Stomach (tissue), 9 donors: ENCODE results near the gene ITGA5. TPM values are rescaled to one million over a fixed set of nuclear protein-coding genes. Genes with fewer than 3 reads are reported as not detected.

Experiments
- DNase-seq, 2 donors: peaks; one replicate each; pipeline versions ENCODE4 v3.0.0 to v3.0.0-alpha.2; 2013 to 2019
- H3K27ac ChIP-seq, 5 donors: fragments of 200-600 bp in 4 of 5; sonication (generic) in 4 of 5; one replicate each; pipeline ENCODE4 v1.5.1; 2013 to 2019; ENCODE audit warnings: mild to moderate bottlenecking in 1 of 5, moderate library complexity in 1 of 5
- H3K27me3 ChIP-seq, 3 donors: fragments of 200-600 bp; sonication (generic); one replicate each; pipeline ENCODE4 v1.5.1; 2017 to 2019; ENCODE audit warnings: mixed run types in 1 of 3
- H3K36me3 ChIP-seq, 4 donors: fragments of 200-600 bp; sonication (generic); 1 replicate in 3 of 4; 2 replicates in 1 of 4; pipeline ENCODE4 v1.5.1; 2016 to 2019
- H3K4me1 ChIP-seq, 4 donors: fragments of 200-600 bp; sonication (generic); one replicate each; pipeline ENCODE4 v1.5.1; 2016 to 2019
- H3K4me3 ChIP-seq, 4 donors: fragments of 200-600 bp; sonication (generic) in 3 of 4; one replicate each; pipeline ENCODE4 v1.5.1; 2016 to 2019; ENCODE audit warnings: mild to moderate bottlenecking in 1 of 4
- H3K9me3 ChIP-seq, 4 donors: fragments of 200-600 bp; sonication (generic); one replicate each; pipeline ENCODE4 v1.5.1; 2016 to 2019
- EP300 ChIP-seq: sonication (generic); formaldehyde crosslinking; IDR thresholded peaks from one replicate; pipeline ENCODE4 v1.6.1; 2017; ENCODE audit warnings: antibody characterized with exemption
- POLR2A ChIP-seq, 4 donors: fragments of 450-650 bp; IDR thresholded peaks; one replicate each; pipeline ENCODE4 v1.6.1; 2016; ENCODE audit warnings: antibody characterized with exemption in 4 of 4, control low read depth in 2 of 4, mild to moderate bottlenecking in 1 of 4, moderate library complexity in 1 of 4
- POLR2AphosphoS5 ChIP-seq, 3 donors: sonication (generic); formaldehyde crosslinking; IDR thresholded peaks; one replicate each; pipeline ENCODE4 v1.6.1; 2016; ENCODE audit warnings: antibody characterized with exemption in 3 of 3
- WGBS, 5 donors: extraction: QIAGEN DNeasy Blood & Tissue Kit in 3 of 5; methylation state at CpG; one replicate each; pipeline versions ENCODE4 v1.1.5 to v1.1.7; 2013 to 2018; 5-methylcytosine and 5-hydroxymethylcytosine counted together
- intact Hi-C: fragments of 100-400 bp; cut with DNase I; formaldehyde crosslinking; loops from one replicate; pipeline ENCODE4 v1.15.1; 2023; ENCODE audit warnings: low total_unique reads
- polyA plus RNA-seq, 3 donors: library from polyadenylated mRNA; stranded (reverse); fragments of 200-250 nt; gene quantifications; one replicate each; pipeline ENCODE4 v1.2.3, GENCODE V29; 2013
- total RNA-seq, 5 donors: library from RNA; depleted of rRNA; stranded (reverse); fragments of >200 nt; gene quantifications; one replicate each; pipeline versions ENCODE4 v1.1.0 to v1.2.3, GENCODE V29; 2014 to 2016
- TF ChIP-seq, protein P1 (sequence below), 7 experiments: fragments of 450-650 bp in 4 of 7; fragments of 200-600 bp in 3 of 7; sonication (generic) in 3 of 7; IDR thresholded peaks; one replicate each; pipeline ENCODE4 v1.5.1; 2016 to 2019; ENCODE audit warnings: antibody characterized with exemption in 7 of 7, control low read depth in 2 of 7, mild to moderate bottlenecking in 1 of 7
- donor health status: healthy with polysubstance abuse.
- donor health status: Bipolar disorder and iron deficiency.
- donor health status: healthy.

Gene ITGA5
- total and polyA plus RNA-seq, 8 donors = 29.3 to 182 (median 85.0) TPM

DNA sequence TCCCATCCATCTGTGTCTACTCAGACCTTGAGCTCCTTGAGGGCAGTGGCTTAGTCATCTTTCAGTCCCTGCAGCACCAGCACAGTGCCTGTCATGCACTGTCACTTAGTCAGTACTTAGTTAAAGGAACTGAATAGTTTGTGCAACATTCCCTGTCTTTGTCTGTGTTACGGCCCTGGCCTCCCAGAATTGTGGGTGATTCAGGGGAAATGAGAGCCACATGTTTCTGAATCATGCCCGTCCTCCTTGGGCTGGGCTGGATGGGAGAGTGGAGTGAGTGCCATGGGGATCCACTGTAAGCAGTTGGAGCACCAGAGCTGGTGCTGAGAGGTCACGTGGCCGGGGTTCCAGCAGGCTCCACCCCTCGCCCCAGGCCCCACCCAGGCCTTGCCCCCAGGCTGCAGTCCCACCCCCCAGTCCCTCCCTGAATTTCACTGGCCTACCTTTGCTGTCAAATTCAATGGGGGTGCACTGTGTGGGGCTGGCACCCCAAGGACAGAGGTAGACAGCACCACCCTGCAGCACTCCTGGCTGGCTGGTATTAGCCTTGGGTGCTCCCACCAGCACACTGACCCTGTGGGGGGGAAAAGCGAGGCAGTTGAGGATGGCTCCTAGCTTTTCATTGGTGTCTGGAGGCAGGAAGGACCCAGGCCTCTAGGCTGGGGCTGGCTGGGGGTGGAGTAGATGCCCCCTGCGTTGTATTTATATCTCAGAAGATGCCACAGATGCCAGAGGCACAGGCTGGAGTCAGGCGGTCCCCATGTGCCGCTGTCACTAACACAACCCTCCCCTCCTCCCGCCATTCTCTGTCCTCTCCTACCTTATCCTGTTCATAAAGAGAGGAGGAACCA lies 7.5 kb downstream of the ITGA5 start:
- H3K9me3 ChIP-seq = no peaks in the 10 kb centered on the region
- TF ChIP-seq POLR2A (IDR thresholded peaks at IDR 0.05) (no peak), POLR2AphosphoS5 (IDR thresholded peaks at IDR 0.05) (peak in 2 of 3 donors; percentile 34 to 74)
- intact Hi-C loops = no loop called here

DNA sequence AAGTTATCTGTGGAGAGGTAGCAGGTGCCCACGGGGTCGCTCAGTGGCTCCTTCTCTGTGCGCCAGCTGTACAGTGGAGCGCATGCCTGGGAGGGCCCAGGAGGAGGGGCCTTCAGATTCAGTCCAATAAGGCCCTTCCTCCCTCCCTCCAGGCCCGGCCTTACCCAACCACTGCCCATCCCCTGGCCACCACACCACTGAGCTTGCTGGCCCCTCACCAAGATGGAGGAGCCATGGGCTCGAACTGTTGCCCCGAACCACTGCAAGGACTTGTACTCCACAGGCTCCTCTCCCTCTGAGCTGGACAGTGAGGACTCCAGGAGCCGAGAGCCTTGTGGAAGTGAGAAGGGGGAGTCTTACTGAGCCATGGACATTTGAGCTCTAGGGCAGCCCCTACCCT lies 9.8 kb downstream of the ITGA5 start:
- TF ChIP-seq, protein P1, sequence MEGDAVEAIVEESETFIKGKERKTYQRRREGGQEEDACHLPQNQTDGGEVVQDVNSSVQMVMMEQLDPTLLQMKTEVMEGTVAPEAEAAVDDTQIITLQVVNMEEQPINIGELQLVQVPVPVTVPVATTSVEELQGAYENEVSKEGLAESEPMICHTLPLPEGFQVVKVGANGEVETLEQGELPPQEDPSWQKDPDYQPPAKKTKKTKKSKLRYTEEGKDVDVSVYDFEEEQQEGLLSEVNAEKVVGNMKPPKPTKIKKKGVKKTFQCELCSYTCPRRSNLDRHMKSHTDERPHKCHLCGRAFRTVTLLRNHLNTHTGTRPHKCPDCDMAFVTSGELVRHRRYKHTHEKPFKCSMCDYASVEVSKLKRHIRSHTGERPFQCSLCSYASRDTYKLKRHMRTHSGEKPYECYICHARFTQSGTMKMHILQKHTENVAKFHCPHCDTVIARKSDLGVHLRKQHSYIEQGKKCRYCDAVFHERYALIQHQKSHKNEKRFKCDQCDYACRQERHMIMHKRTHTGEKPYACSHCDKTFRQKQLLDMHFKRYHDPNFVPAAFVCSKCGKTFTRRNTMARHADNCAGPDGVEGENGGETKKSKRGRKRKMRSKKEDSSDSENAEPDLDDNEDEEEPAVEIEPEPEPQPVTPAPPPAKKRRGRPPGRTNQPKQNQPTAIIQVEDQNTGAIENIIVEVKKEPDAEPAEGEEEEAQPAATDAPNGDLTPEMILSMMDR (IDR thresholded peaks at IDR 0.05) = no peak
- no peak for TF ChIP-seq EP300
- no peak for TF ChIP-seq POLR2AphosphoS5 (IDR thresholded peaks at IDR 0.05)
- no peak for TF ChIP-seq POLR2A (IDR thresholded peaks at IDR 0.05)
- no peak for DNase-seq
- Histone ChIP-seq H3K9me3 (no peaks in the 10 kb centered on the region), H3K27ac (peak overlapping the region in 1 of 5 donors; percentile 17), H3K4me1 (peaks cover 30 to 70% (median 32%) of the 10 kb centered on the region in 4 donors), H3K4me3 (no peak overlapping the region), H3K36me3 (peaks cover 46 to 80% (median 73%) of the 10 kb centered on the region in 4 donors), H3K27me3 (no peaks in the 10 kb centered on the region)
- WGBS, 5 donors = 70 to 94% (median 89%) methylated on average over 4 to 8 of the region's 8 CpGs
- intact Hi-C loops = no loop called here

More for the DNA sequence above, 7.5 kb downstream of the ITGA5 start:
- H3K4me1 ChIP-seq = peaks cover 50 to 93% (median 53%) of the 10 kb centered on the region in 4 donors
- DNase-seq = peak in 1 of 2 donors; percentile 31
- 58 to 64% (median 59%) methylated on average over 7 to 10 of the region's 10 CpGs for WGBS, 5 donors
- no peaks in the 10 kb centered on the region for H3K27me3 ChIP-seq
- peaks cover 30 to 56% (median 49%) of the 10 kb centered on the region in 4 donors for H3K36me3 ChIP-seq
- peak overlapping the region in 2 of 4 donors; percentile 76 to 82 for H3K4me3 ChIP-seq
- H3K27ac ChIP-seq = peak overlapping the region; percentile 11 to 93 (median 71)

DNA sequence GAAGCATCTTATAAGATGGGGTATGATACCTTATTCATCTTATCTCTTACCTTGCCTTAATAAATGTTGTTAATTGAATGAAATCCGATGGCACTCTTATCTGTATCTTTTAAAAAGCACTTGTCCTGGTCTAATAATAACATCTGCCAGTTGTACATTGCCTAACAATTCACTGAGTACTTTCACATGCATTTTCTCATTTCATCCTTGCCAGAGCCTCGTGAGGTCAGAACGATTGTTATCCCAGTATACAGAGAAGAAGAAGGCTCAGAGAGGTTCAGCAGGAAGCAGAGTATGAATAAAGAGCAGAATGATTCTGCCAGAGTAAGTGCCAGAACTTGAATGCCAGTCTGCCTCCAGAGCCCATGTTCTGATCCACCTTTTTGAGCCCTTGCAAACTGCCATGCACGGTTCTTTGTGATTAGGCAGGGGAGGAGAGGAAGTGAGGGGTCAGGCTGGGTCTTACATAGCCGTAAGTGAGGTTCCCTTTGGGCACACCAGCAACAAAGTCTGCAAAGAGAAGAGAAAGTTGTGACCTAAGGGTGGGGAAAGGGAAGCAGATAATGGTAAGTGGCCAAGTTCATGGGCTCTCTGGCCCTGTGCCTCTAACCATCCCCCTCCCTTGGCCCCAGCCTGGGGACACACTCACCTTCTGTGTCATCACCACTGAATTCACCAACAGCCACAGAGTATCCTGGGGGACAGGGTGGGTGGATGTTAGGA lies 11.7 kb downstream of the ITGA5 start:
- Histone ChIP-seq H3K36me3 (peaks cover 62 to 99% (median 92%) of the 10 kb centered on the region in 4 donors), H3K27ac (peak overlapping the region in 3 of 5 donors; percentile 21 to 52 (median 26)), H3K27me3 (no peaks in the 10 kb centered on the region), H3K9me3 (no peaks in the 10 kb centered on the region), H3K4me1 (peaks cover 11 to 50% (median 13%) of the 10 kb centered on the region in 4 donors), H3K4me3 (no peak overlapping the region)
- no peak for TF ChIP-seq POLR2AphosphoS5 (IDR thresholded peaks at IDR 0.05)
- no peak for TF ChIP-seq EP300
- TF ChIP-seq POLR2A (IDR thresholded peaks at IDR 0.05) = no peak
- TF ChIP-seq, protein P1 (IDR thresholded peaks at IDR 0.05) = no peak
- WGBS, 5 donors = 54 to 66% (median 60%) methylated on average over 5 of the region's 5 CpGs
- DNase-seq = no peak
- intact Hi-C loops = no loop called here

DNA sequence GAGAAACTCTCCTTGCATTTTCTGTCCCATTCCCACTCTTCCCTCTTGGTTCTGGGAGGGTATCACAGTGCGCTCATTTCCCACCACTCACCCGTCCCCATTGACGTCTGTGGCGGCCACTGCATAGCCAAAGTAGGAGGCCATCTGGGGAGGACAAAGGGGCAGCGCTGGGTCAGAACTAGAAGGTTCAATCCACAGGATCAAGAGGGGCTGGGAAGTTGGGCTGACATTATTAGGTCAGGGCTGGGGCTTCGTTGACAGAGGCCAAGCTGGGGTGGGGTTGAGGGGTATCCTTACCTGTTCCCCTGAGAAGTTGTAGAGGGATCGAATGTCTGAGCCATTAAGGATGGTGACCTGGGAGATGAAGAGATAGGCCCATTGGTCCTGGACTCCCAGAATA lies 13.5 kb downstream of the ITGA5 start:
- H3K27ac ChIP-seq = no peak overlapping the region

More for the DNA sequence above, 13.5 kb downstream of the ITGA5 start:
- intact Hi-C loops = no loop called here
- no peaks in the 10 kb centered on the region for H3K9me3 ChIP-seq
- H3K4me3 ChIP-seq = no peak overlapping the region
- no peak for DNase-seq
- H3K36me3 ChIP-seq = peaks cover 75 to 100% (median 100%) of the 10 kb centered on the region in 4 donors
- WGBS, 5 donors = 84 to 93% (median 87%) methylated on average over 7 of the region's 7 CpGs
- no peaks in the 10 kb centered on the region for H3K27me3 ChIP-seq
- TF ChIP-seq POLR2A (IDR thresholded peaks at IDR 0.05) = no peak
- TF ChIP-seq, protein P1 (IDR thresholded peaks at IDR 0.05) = no peak
- no peak for TF ChIP-seq EP300
- TF ChIP-seq POLR2AphosphoS5 (IDR thresholded peaks at IDR 0.05) = no peak
- H3K4me1 ChIP-seq = peaks cover 0 to 33% (median 0%) of the 10 kb centered on the region in 4 donors
